HepG2 (cell line): Measurements from ENCODE around the gene UPB1. TPM values are rescaled to one million over a fixed set of nuclear protein-coding genes. Genes with fewer than 3 reads are reported as not detected.

Experiments used
- polyA plus RNA-seq, 8 experiments: library from polyadenylated mRNA; depleted of rRNA in 3 of 8; stranded (reverse) in 7 of 8; unstranded in 1 of 8; fragments of >200 nt; fragmentation: Illumina TruSeq in 4 of 8; extraction: Trizol in 4 of 8; gene quantifications; 2 replicates each; pipeline versions ENCODE4 v1.2.1 to v1.2.3, GENCODE V29; 2011 to 2016; ENCODE audit warnings: low read depth in 4 of 8, missing spikeins in 1 of 8, mixed read lengths in 1 of 8; ENCODE audit not compliant: insufficient read depth in 1 of 8
- total RNA-seq, 5 experiments: library from RNA; depleted of rRNA; stranded (reverse); fragments of >200 nt; fragmentation: Illumina TruSeq; extraction: Trizol; gene quantifications; 2 replicates each; pipeline ENCODE4 v1.2.3, GENCODE V29; 2016; ENCODE audit warnings: low read depth in 1 of 5
- TF ChIP-seq, protein P1 (sequence below), 2 experiments: sonication (generic) in 1 of 2; formaldehyde crosslinking in 1 of 2; IDR thresholded peaks; 2 replicates each; pipeline versions ENCODE4 v1.4.0 to v1.6.1; 2016 to 2020; ENCODE audit warnings: borderline replicate concordance in 1 of 2, low read depth in 1 of 2, mild to moderate bottlenecking in 1 of 2, missing genetic modification reagents in 1 of 2
- TF ChIP-seq, protein P2 (sequence below), 2 experiments: sonication (generic) in 1 of 2; formaldehyde crosslinking in 1 of 2; IDR thresholded peaks; 2 replicates each; pipeline versions ENCODE4 v1.6.1 to v1.9.0; 2014 to 2022; ENCODE audit warnings: antibody characterized with exemption in 1 of 2, borderline replicate concordance in 1 of 2, inconsistent platforms in 1 of 2, low read depth in 1 of 2, missing genetic modification reagents in 1 of 2

UPB1 gene
- total and polyA plus RNA-seq, 2 of the 13 experiments (the other 11 are each of a cell fraction or from before 2014, with no cell fraction given) = 0.38 to 1.2 TPM

DNA sequence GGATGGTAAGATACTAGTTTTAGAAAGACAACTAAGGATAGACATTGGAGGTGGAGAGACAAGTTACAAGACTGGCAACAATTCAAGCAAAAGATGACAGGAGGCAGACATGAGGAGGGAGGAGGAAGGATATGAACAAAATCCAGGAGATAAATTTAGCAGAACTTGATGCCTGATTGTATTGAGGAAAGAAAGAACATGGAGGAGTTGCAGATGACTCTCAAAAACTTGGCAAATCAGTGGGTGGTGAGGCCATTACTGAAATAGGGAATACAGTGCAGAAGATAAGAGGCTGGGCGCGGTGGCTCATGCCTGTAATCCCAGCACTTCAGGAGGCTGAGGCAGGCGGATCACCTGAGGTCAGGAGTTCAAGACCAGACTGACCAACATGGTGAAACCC lies 2.7 kb upstream of the UPB1 start (continued):
- TF ChIP-seq, protein P1, sequence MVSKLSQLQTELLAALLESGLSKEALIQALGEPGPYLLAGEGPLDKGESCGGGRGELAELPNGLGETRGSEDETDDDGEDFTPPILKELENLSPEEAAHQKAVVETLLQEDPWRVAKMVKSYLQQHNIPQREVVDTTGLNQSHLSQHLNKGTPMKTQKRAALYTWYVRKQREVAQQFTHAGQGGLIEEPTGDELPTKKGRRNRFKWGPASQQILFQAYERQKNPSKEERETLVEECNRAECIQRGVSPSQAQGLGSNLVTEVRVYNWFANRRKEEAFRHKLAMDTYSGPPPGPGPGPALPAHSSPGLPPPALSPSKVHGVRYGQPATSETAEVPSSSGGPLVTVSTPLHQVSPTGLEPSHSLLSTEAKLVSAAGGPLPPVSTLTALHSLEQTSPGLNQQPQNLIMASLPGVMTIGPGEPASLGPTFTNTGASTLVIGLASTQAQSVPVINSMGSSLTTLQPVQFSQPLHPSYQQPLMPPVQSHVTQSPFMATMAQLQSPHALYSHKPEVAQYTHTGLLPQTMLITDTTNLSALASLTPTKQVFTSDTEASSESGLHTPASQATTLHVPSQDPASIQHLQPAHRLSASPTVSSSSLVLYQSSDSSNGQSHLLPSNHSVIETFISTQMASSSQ (IDR thresholded peaks at IDR 0.05; ENCODE audit: low read depth) = no peak
- TF ChIP-seq, protein P1 (CRISPR knock-in tag; IDR thresholded peaks at IDR 0.05; ENCODE audit: borderline replicate concordance) = no peak
- TF ChIP-seq, protein P2, sequence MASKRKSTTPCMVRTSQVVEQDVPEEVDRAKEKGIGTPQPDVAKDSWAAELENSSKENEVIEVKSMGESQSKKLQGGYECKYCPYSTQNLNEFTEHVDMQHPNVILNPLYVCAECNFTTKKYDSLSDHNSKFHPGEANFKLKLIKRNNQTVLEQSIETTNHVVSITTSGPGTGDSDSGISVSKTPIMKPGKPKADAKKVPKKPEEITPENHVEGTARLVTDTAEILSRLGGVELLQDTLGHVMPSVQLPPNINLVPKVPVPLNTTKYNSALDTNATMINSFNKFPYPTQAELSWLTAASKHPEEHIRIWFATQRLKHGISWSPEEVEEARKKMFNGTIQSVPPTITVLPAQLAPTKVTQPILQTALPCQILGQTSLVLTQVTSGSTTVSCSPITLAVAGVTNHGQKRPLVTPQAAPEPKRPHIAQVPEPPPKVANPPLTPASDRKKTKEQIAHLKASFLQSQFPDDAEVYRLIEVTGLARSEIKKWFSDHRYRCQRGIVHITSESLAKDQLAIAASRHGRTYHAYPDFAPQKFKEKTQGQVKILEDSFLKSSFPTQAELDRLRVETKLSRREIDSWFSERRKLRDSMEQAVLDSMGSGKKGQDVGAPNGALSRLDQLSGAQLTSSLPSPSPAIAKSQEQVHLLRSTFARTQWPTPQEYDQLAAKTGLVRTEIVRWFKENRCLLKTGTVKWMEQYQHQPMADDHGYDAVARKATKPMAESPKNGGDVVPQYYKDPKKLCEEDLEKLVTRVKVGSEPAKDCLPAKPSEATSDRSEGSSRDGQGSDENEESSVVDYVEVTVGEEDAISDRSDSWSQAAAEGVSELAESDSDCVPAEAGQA (IDR thresholded peaks at IDR 0.05; ENCODE audit: low read depth) = no peak
- TF ChIP-seq, protein P2 (CRISPR knock-in tag; IDR thresholded peaks at IDR 0.05; ENCODE audit: borderline replicate concordance) = no peak
